ENCODE data around the gene ZNF862. TPM values are rescaled to one million over a fixed set of nuclear protein-coding genes. Genes with fewer than 3 reads are reported as not detected.

Gene ZNF862
- total and polyA plus RNA-seq, 2 of the 13 experiments (the other 11 are each of a cell fraction or from before 2014, with no cell fraction given) = 0.89 to 2.0 TPM

DNA sequence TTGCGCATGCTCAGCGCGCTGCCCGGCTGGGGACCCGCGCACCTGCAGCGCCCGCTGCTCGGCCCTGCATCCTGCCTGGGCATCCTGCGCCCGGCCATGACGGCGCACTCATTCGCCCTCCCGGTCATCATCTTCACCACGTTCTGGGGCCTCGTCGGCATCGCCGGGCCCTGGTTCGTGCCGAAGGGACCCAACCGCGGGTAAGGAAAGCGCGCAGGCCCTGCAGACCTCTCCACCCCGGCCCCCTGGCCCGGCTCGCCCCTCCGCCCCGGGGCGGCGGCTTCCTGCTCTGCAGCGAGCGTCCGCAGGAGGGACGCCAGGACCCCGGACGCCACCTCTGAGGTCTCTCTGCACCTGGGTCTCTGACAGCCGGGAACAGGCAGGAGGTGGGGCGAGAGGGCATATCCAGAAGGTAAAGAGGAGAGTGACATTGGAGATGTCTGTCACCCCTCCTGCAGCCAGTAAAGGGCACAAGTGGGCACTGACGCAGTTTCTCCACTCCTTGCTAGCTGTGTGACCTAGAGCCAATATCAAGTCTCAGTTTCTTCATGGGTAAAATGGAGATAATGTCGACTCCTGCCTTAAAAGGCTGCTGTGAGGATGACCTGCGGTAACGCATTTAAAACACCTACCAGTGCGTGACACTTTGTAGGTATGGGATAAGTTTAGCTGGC lies 35.9 kb downstream of the ZNF862 start (continued):
- no peak for TF ChIP-seq ZBTB7A (CRISPR knock-in tag; IDR thresholded peaks at IDR 0.05)
- TF ChIP-seq RFX5 (IDR thresholded peaks at IDR 0.05; ENCODE audit: low read depth, low read length) = 0 out of 2 replicates have a peak, but pooled peaks have one; percentile 0
- TF ChIP-seq MYNN (CRISPR knock-in tag; IDR thresholded peaks at IDR 0.05; ENCODE audit: low read depth) = no peak
- TF ChIP-seq CHCHD3 (CRISPR knock-in tag; IDR thresholded peaks at IDR 0.05) = no peak
- no peak for TF ChIP-seq ASH2L (IDR thresholded peaks at IDR 0.05; ENCODE audit: insufficient read length, low read depth, low read length)
- TF ChIP-seq ZNF235 (CRISPR knock-in tag; IDR thresholded peaks at IDR 0.05; ENCODE audit: borderline replicate concordance) = no peak
- TF ChIP-seq ZNF274 (CRISPR knock-in tag; IDR thresholded peaks at IDR 0.05) = peak; percentile 50; the same call in 1 of the 2 replicates
- TF ChIP-seq, protein P1, sequence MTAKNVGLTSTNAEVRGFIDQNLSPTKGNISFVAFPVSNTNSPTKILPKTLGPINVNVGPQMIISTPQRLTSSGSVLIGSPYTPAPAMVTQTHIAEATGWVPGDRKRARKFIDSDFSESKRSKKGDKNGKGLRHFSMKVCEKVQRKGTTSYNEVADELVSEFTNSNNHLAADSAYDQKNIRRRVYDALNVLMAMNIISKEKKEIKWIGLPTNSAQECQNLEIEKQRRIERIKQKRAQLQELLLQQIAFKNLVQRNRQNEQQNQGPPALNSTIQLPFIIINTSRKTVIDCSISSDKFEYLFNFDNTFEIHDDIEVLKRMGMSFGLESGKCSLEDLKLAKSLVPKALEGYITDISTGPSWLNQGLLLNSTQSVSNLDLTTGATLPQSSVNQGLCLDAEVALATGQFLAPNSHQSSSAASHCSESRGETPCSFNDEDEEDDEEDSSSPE (CRISPR knock-in tag; IDR thresholded peaks at IDR 0.05) = peak; percentile 31; the same call in 1 of the 2 replicates
- no peak for TF ChIP-seq ZNF678 (CRISPR knock-in tag; IDR thresholded peaks at IDR 0.05)
- 0 out of 2 replicates have a peak, but pooled peaks have one; percentile 27 for TF ChIP-seq ZNF501 (CRISPR knock-in tag; IDR thresholded peaks at IDR 0.05)
- TF ChIP-seq, protein P2, sequence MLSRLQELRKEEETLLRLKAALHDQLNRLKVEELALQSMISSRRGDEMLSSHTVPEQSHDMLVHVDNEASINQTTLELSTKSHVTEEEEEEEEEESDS (CRISPR knock-in tag; IDR thresholded peaks at IDR 0.05; ENCODE audit: borderline replicate concordance) = no peak
- TF ChIP-seq ZNF260 (CRISPR knock-in tag; IDR thresholded peaks at IDR 0.05; ENCODE audit: borderline replicate concordance, low read depth) = no peak
- TF ChIP-seq TGIF2 (CRISPR knock-in tag; IDR thresholded peaks at IDR 0.05) = no peak
- no peak for TF ChIP-seq ZNF441 (CRISPR knock-in tag; IDR thresholded peaks at IDR 0.05; ENCODE audit: borderline replicate concordance)
- no peak for TF ChIP-seq ZNF619 (CRISPR knock-in tag; IDR thresholded peaks at IDR 0.05)
- TF ChIP-seq ZBTB10 (CRISPR knock-in tag; IDR thresholded peaks at IDR 0.05; ENCODE audit: borderline replicate concordance) = no peak
- no peak for TF ChIP-seq REXO4 (CRISPR knock-in tag; IDR thresholded peaks at IDR 0.05; ENCODE audit: borderline replicate concordance)
- no peak for TF ChIP-seq CENPT (CRISPR knock-in tag; IDR thresholded peaks at IDR 0.05; ENCODE audit: low read depth)
- TF ChIP-seq LCORL (IDR thresholded peaks at IDR 0.05) = no peak
- peak; percentile 64 for TF ChIP-seq LCORL (CRISPR knock-in tag; IDR thresholded peaks at IDR 0.05)
- no peak for TF ChIP-seq ZNF382 (CRISPR knock-in tag; IDR thresholded peaks at IDR 0.05; ENCODE audit: borderline replicate concordance)
- TF ChIP-seq KLF6 (CRISPR knock-in tag; IDR thresholded peaks at IDR 0.05) = no peak
- peak; percentile 13; the same call in 1 of the 2 replicates for TF ChIP-seq ZFP41 (CRISPR knock-in tag; IDR thresholded peaks at IDR 0.05; ENCODE audit: borderline replicate concordance)
- TF ChIP-seq SOX6 (IDR thresholded peaks at IDR 0.05) = no peak
- peak; percentile 65 for TF ChIP-seq SOX6 (CRISPR knock-in tag; IDR thresholded peaks at IDR 0.05)
- TF ChIP-seq NCOA2 (CRISPR knock-in tag; IDR thresholded peaks at IDR 0.05) = no peak
- TF ChIP-seq PLRG1 (conservative IDR thresholded peaks at IDR 0.05) = no peak
- no peak for TF ChIP-seq ZNF34 (CRISPR knock-in tag; IDR thresholded peaks at IDR 0.05; ENCODE audit: borderline replicate concordance)
